HepG2 (cell line): ENCODE measurements around the gene CLCA4. TPM values are rescaled to one million over a fixed set of nuclear protein-coding genes. Genes with fewer than 3 reads are reported as not detected.

Experiments used
- ATAC-seq: fragments of 200-7000 bp; cut with Tn5 transposase; 3 replicates; pipeline ENCODE4 v1.9.1; 2020; ENCODE audit warnings: mild to moderate bottlenecking, moderate library complexity
- BruUV-seq: library from RNA; stranded (reverse); fragments of 400-500 nt; replicated peaks from 2 replicates; lab custom pipeline; 2021; lab: Mats Ljungman, UMichigan
- CTCF ChIA-PET: fragments of 300-600 bp; formaldehyde crosslinking; extraction: SDS; loops from one replicate; lab custom pipeline; 2021; ENCODE audit warnings: low total read pairs, inconsistent platforms, low intra/inter-chr PET ratio; lab: Yijun Ruan, JAX
- POLR2A ChIA-PET: fragments of 350-600 bp; sonication (Branson Sonifier 250); formaldehyde crosslinking; loops from one replicate; lab custom pipeline; 2020; ENCODE audit warnings: antibody characterized with exemption, inconsistent platforms; lab: Yijun Ruan, JAX
- DNase-seq: peaks from one replicate; pipeline ENCODE4 v3.0.0-alpha.2; 2015; ENCODE audit warnings: low spot score
- FAIRE-seq: peaks from 3 replicates; lab custom pipeline; 2011; peaks lifted over from hg19 to GRCh38; lab: Jason Lieb, UNC
- H2AFZ ChIP-seq: one replicate; pipeline ENCODE4 v1.6.1; 2011; ENCODE audit warnings: low read length, inconsistent platforms
- H3K27ac ChIP-seq: fragments of 300-600 bp; 3 replicates; pipeline ENCODE4 v1.8.0; 2011; ENCODE audit warnings: mixed run types, mild to moderate bottlenecking, mixed read lengths, low read length, inconsistent platforms; ENCODE audit not compliant: insufficient read depth; ENCODE audit errors: extremely low read length
- H3K27me3 ChIP-seq, 2 experiments: fragments of 200-600 bp in 1 of 2; 2 replicates in 1 of 2; 3 replicates in 1 of 2; pipeline versions ENCODE4 v1.6.0 to v1.8.0; 2011; ENCODE audit warnings: low read length in 2 of 2, mild to moderate bottlenecking in 2 of 2, moderate library complexity in 2 of 2, inconsistent platforms in 1 of 2; ENCODE audit not compliant: insufficient read depth in 2 of 2, control insufficient read depth in 1 of 2
- H3K36me3 ChIP-seq, 2 experiments: fragments of 200-600 bp in 1 of 2; replicated peaks in 1 of 2; 2 replicates in 1 of 2; 3 replicates in 1 of 2; pipeline versions ENCODE4 v1.5.1 to v1.8.0; 2011; ENCODE audit warnings: low read length in 2 of 2, inconsistent platforms in 1 of 2; ENCODE audit not compliant: insufficient read depth in 2 of 2, control insufficient read depth in 1 of 2
- H3K4me1 ChIP-seq: 2 replicates; pipeline ENCODE4 v1.5.1; 2012; ENCODE audit warnings: low read length, inconsistent platforms; ENCODE audit not compliant: insufficient read depth
- H3K4me2 ChIP-seq: 2 replicates; pipeline ENCODE4 v1.6.0; 2011; ENCODE audit warnings: low read depth, low read length, inconsistent platforms
- H3K4me3 ChIP-seq, 3 experiments: fragments of 200-600 bp in 1 of 3; sonication (generic), shearing (Covaris generic) in 1 of 3; replicated peaks in 1 of 3; 2 replicates each; pipeline ENCODE4 v1.5.1; 2011 to 2016; ENCODE audit warnings: low read length in 3 of 3, inconsistent platforms in 2 of 3, low read depth in 2 of 3, mild to moderate bottlenecking in 2 of 3, control low read depth in 1 of 3, mixed read lengths in 1 of 3; ENCODE audit not compliant: insufficient read depth in 1 of 3
- H3K79me2 ChIP-seq: one replicate; pipeline ENCODE4 v1.6.1; 2011; ENCODE audit warnings: low read length, inconsistent platforms; ENCODE audit not compliant: insufficient read depth
- H3K9ac ChIP-seq: 2 replicates; pipeline ENCODE4 v1.6.0; 2011; ENCODE audit warnings: mild to moderate bottlenecking, low read depth, low read length, inconsistent platforms; ENCODE audit not compliant: insufficient read depth
- H3K9me3 ChIP-seq: 2 replicates; pipeline ENCODE4 v1.5.1; 2012; ENCODE audit warnings: mild to moderate bottlenecking, low read length
- H4K20me1 ChIP-seq: 2 replicates; pipeline ENCODE4 v1.6.0; 2011; ENCODE audit warnings: inconsistent platforms, mild to moderate bottlenecking, low read length, moderate library complexity; ENCODE audit not compliant: insufficient read depth
- ATF7 ChIP-seq, 2 experiments: fragments of 450-650 bp in 1 of 2; sonication (generic) in 1 of 2; formaldehyde crosslinking in 1 of 2; IDR thresholded peaks; 2 replicates each; pipeline versions ENCODE4 v1.4.0 to v1.6.1; 2016 to 2020; ENCODE audit warnings: antibody characterized with exemption in 1 of 2, mild to moderate bottlenecking in 1 of 2, missing genetic modification reagents in 1 of 2
- ETV5 ChIP-seq: IDR thresholded peaks from 2 replicates; pipeline ENCODE4 v1.6.1; 2018; ENCODE audit warnings: missing biosample characterization, missing genetic modification reagents, inconsistent platforms, borderline replicate concordance
- MED13 ChIP-seq: sonication (generic); formaldehyde crosslinking; IDR thresholded peaks from 2 replicates; pipeline ENCODE4 v1.5.0; 2020; ENCODE audit warnings: missing genetic modification reagents
- SNAPC4 ChIP-seq: sonication (generic); formaldehyde crosslinking; IDR thresholded peaks from 2 replicates; pipeline ENCODE4 v1.4.0; 2020; ENCODE audit warnings: mild to moderate bottlenecking, missing genetic modification reagents
- TCF7 ChIP-seq: sonication (generic); IDR thresholded peaks from 2 replicates; pipeline ENCODE4 v1.6.1; 2016; ENCODE audit warnings: antibody characterized with exemption, low read depth
- TOE1 ChIP-seq: sonication (generic); formaldehyde crosslinking; IDR thresholded peaks from 2 replicates; pipeline ENCODE4 v1.4.0; 2020; ENCODE audit warnings: mild to moderate bottlenecking, missing genetic modification reagents
- TP53 ChIP-seq: sonication (generic); formaldehyde crosslinking; conservative IDR thresholded peaks from 2 replicates; pipeline ENCODE4 v1.4.0; 2020; ENCODE audit warnings: missing genetic modification reagents
- ZBTB46 ChIP-seq: sonication (generic); formaldehyde crosslinking; IDR thresholded peaks from 2 replicates; pipeline ENCODE4 v1.4.0; 2020; ENCODE audit warnings: mild to moderate bottlenecking, missing genetic modification reagents, borderline replicate concordance
- ZNF652 ChIP-seq: IDR thresholded peaks from 2 replicates; pipeline ENCODE4 v1.6.1; 2016; ENCODE audit warnings: low read depth, borderline replicate concordance
- ZSCAN20 ChIP-seq: sonication (generic); formaldehyde crosslinking; IDR thresholded peaks from 2 replicates; pipeline ENCODE4 v1.4.0; 2020; ENCODE audit warnings: missing genetic modification reagents, mild to moderate bottlenecking, borderline replicate concordance
- ZSCAN9 ChIP-seq: IDR thresholded peaks from 2 replicates; pipeline ENCODE4 v1.6.1; 2016; ENCODE audit warnings: borderline replicate concordance
- WGBS: methylation state at CpG from one replicate; pipeline ENCODE4 v1.1.6; 2017; ENCODE audit warnings: low lambda C conversion rate; 5-methylcytosine and 5-hydroxymethylcytosine counted together
- in situ Hi-C: cut with HindIII; loops from 2 replicates; pipeline ENCODE4 v1.10.0; 2017; ENCODE audit warnings: low pct_unique_long_range_greater_than_20kb; ENCODE audit not compliant: extremely low pct_ligation_motif_present
- intact Hi-C: fragments of 100-400 bp; cut with micrococcal nuclease; formaldehyde crosslinking; loops from one replicate; pipeline ENCODE4 v1.10.0; 2022; ENCODE audit not compliant: unreplicated experiment
- polyA plus RNA-seq, 8 experiments: library from polyadenylated mRNA; depleted of rRNA in 3 of 8; stranded (reverse) in 7 of 8; unstranded in 1 of 8; fragments of >200 nt; fragmentation: Illumina TruSeq in 4 of 8; extraction: Trizol in 4 of 8; gene quantifications; 2 replicates each; pipeline versions ENCODE4 v1.2.1 to v1.2.3, GENCODE V29; 2011 to 2016; ENCODE audit warnings: low read depth in 4 of 8, missing spikeins in 1 of 8, mixed read lengths in 1 of 8; ENCODE audit not compliant: insufficient read depth in 1 of 8
- total RNA-seq, 5 experiments: library from RNA; depleted of rRNA; stranded (reverse); fragments of >200 nt; fragmentation: Illumina TruSeq; extraction: Trizol; gene quantifications; 2 replicates each; pipeline ENCODE4 v1.2.3, GENCODE V29; 2016; ENCODE audit warnings: low read depth in 1 of 5

The CLCA4 gene
- total and polyA plus RNA-seq, 2 of the 13 experiments (the other 11 are each of a cell fraction or from before 2014, with no cell fraction given) = not detected

DNA sequence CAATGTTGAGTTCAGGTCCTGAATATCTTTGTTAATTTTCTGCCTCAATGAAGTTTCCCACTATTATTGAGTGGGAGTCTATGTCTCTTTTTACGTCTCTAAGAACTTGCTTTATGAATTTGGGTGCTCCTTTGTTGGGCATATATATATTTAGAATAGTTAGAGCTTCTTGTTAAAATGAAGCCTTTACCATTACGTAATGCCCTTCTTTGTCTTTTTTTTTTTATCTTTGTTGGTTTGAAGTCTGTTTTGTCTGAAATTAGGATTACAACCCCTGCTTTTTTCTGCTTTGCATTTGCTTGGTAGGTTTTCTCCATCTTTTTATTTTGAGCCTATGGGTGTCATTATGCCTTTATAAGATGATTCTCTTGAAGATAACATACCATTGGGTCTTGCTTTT lies 10.9 kb downstream of the CLCA4 start:
- no peaks in the 10 kb centered on the region; the same call in 1 of the 2 replicates for H3K9me3 ChIP-seq
- ChIA-PET POLR2A (no interaction called here), CTCF (no interaction called here)
- H4K20me1 ChIP-seq = no peaks in the 10 kb centered on the region
- WGBS = 5% methylated on average over 2 of the region's 2 CpGs
- ATAC-seq = no peak
- no peaks in the 10 kb centered on the region for H3K36me3 ChIP-seq
- DNase-seq = no peak
- no peak overlapping the region for H2AFZ ChIP-seq
- no peak for FAIRE-seq
- no peaks in the 10 kb centered on the region for H3K4me1 ChIP-seq
- in situ Hi-C loops = no loop called here
- TF ChIP-seq TOE1 = no peak
- no peak for TF ChIP-seq ZNF652 (CRISPR knock-in tag)
- no peak for TF ChIP-seq ETV5
- TF ChIP-seq ATF7 (IDR thresholded peaks at IDR 0.05) = peak; percentile 75
- no peak for TF ChIP-seq ATF7 (CRISPR knock-in tag; IDR thresholded peaks at IDR 0.05)
- TF ChIP-seq, all 625 proteins: peak for 1
- no peak overlapping the region for H3K27ac ChIP-seq
- intact Hi-C loops = no loop called here
- H3K79me2 ChIP-seq = no peaks in the 10 kb centered on the region
- H3K27me3 ChIP-seq = no peaks in the 10 kb centered on the region
- H3K9ac ChIP-seq = no peak overlapping the region
- no TSS peak for BruUV-seq
- H3K4me2 ChIP-seq = no peak overlapping the region
- no peak overlapping the region for H3K4me3 ChIP-seq

DNA sequence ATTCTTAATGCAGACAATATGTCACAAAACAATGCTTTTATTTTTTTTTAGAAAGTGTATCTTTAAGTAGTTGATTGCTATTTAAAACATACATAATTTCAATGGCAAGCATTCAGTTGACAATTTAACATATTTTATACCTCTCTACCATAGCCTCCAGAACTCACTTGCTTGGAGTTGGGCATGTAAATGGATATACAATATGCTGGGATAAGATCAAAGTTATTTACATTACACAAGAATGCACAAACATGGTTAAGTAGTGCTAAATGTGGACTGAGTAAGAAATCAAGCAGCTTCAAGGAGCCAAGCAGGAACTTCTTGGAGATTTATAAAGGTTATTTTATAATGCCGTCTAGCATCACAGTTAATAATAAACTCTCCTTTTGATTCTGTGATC lies 17.0 kb downstream of the CLCA4 start:
- CTCF ChIA-PET = no interaction called here
- TF ChIP-seq MED13 (no peak), ZBTB46 (CRISPR knock-in tag) (no peak), ZSCAN9 (CRISPR knock-in tag) (no peak), TCF7 (no peak), SNAPC4 (no peak), TP53 (no peak), ZSCAN20 (CRISPR knock-in tag) (no peak)
- TF ChIP-seq, all 625 proteins: peak for 0
- WGBS = 0% methylated on average over 1 of the region's 1 CpG
- no peak for DNase-seq
- Histone ChIP-seq H3K4me3 (no peak overlapping the region), H4K20me1 (no peaks in the 10 kb centered on the region), H2AFZ (no peak overlapping the region), H3K9ac (no peak overlapping the region), H3K27me3 (no peaks in the 10 kb centered on the region), H3K27ac (no peak overlapping the region), H3K9me3 (no peaks in the 10 kb centered on the region; the same call in 1 of the 2 replicates), H3K79me2 (no peaks in the 10 kb centered on the region), H3K4me2 (no peak overlapping the region), H3K36me3 (no peaks in the 10 kb centered on the region), H3K4me1 (no peaks in the 10 kb centered on the region)
- intact Hi-C loops (no loop called here), in situ Hi-C loops (no loop called here)
- POLR2A ChIA-PET = no interaction called here
- no peak for FAIRE-seq
- no peak for ATAC-seq
- no TSS peak for BruUV-seq
